Measurements from ENCODE around the gene NCAM1. TPM values are rescaled to one million over a fixed set of nuclear protein-coding genes. Genes with fewer than 3 reads are reported as not detected.

Gene NCAM1
- total and polyA plus RNA-seq, 2 of the 13 experiments (the other 11 are each of a cell fraction or from before 2014, with no cell fraction given) = 0.05 TPM; not detected in 1

GRCh38 chr11:113288286-113288863 is 327.2 kb downstream of the NCAM1 start (continued):
- TF ChIP-seq FOXA3 (CRISPR knock-in tag; IDR thresholded peaks at IDR 0.05) (0 out of 2 replicates have a peak, but pooled peaks have one; percentile 12), HCFC1 (IDR thresholded peaks at IDR 0.05; ENCODE audit: low read depth, low read length) (no peak), CREB3 (CRISPR knock-in tag; IDR thresholded peaks at IDR 0.05) (no peak), ZKSCAN5 (CRISPR knock-in tag; IDR thresholded peaks at IDR 0.05) (no peak), CTCF (CRISPR knock-in tag; IDR thresholded peaks at IDR 0.05) (no peak), GTF2F1 (IDR thresholded peaks at IDR 0.05; ENCODE audit: low read length) (no peak), TCF7 (IDR thresholded peaks at IDR 0.05; ENCODE audit: low read depth) (peak; percentile 42), ZNF691 (CRISPR knock-in tag; IDR thresholded peaks at IDR 0.05; ENCODE audit: borderline replicate concordance, low read depth) (no peak), ZNF513 (CRISPR knock-in tag; conservative IDR thresholded peaks at IDR 0.05) (no peak), ZNF362 (CRISPR knock-in tag; IDR thresholded peaks at IDR 0.05; ENCODE audit: borderline replicate concordance) (no peak), ZNF597 (CRISPR knock-in tag; IDR thresholded peaks at IDR 0.05) (no peak), PITX1 (CRISPR knock-in tag; IDR thresholded peaks at IDR 0.05) (no peak), GABPA (IDR thresholded peaks at IDR 0.05; ENCODE audit: low read depth, low read length) (no peak), GABPA (CRISPR knock-in tag; IDR thresholded peaks at IDR 0.05; ENCODE audit: low read depth) (no peak), ZNF549 (CRISPR knock-in tag; IDR thresholded peaks at IDR 0.05) (no peak), ZNF432 (CRISPR knock-in tag; IDR thresholded peaks at IDR 0.05; ENCODE audit: borderline replicate concordance) (no peak), ZNF713 (CRISPR knock-in tag; IDR thresholded peaks at IDR 0.05) (no peak), HOXA5 (CRISPR knock-in tag; IDR thresholded peaks at IDR 0.05) (no peak)
